Measurements from ENCODE around the gene RPL10.

- no peak for TF ChIP-seq POLR2A (IDR thresholded peaks at IDR 0.05)
- TF ChIP-seq CTCF (IDR thresholded peaks at IDR 0.05) = no peak
These were observed 35.4 kb downstream of the RPL10 start for GRCh38 chrX:154433605-154434004.
